MCF 10A (cell line): ENCODE results near the gene ATF7IP2. TPM values are rescaled to one million over a fixed set of nuclear protein-coding genes. Genes with fewer than 3 reads are reported as not detected.
"Not testable (repeated sequence)": the region's sequence is repeated elsewhere in the genome, so short reads cannot be mapped to it uniquely, and the experiment has no call there.

ENCODE experiments used
- BruUV-seq: library from RNA; stranded (reverse); fragments of 400-500 nt; replicated peaks from 2 replicates; lab custom pipeline; 2021; lab: Mats Ljungman, UMichigan
- CTCF ChIA-PET: fragments of 300-600 bp; sonication (Branson Sonifier 250); formaldehyde crosslinking; extraction: SDS; loops from one replicate; lab custom pipeline; 2021; ENCODE audit warnings: antibody characterized with exemption, inconsistent platforms; lab: Yijun Ruan, JAX
- POLR2A ChIA-PET: fragments of 300-600, 350-650 bp; sonication (Branson Sonifier 250); formaldehyde crosslinking; extraction: SDS; loops from one replicate; lab custom pipeline; 2020; ENCODE audit warnings: antibody characterized with exemption, inconsistent platforms; lab: Yijun Ruan, JAX
- DNase-seq: peaks from one replicate; pipeline ENCODE4 v3.0.0-alpha.2; 2018; ENCODE audit not compliant: unreplicated experiment
- H3K27ac Mint-ChIP-seq: one replicate; pipeline ENCODE4 v1.8.0; 2022; ENCODE audit warnings: mild to moderate bottlenecking, low read depth, mixed read lengths; ENCODE audit not compliant: unreplicated experiment
- H3K27me3 Mint-ChIP-seq: one replicate; pipeline ENCODE4 v1.8.0; 2022; ENCODE audit warnings: mixed read lengths; ENCODE audit not compliant: insufficient read depth, unreplicated experiment
- H3K36me3 Mint-ChIP-seq: one replicate; pipeline ENCODE4 v1.8.0; 2022; ENCODE audit warnings: mild to moderate bottlenecking, moderate library complexity, mixed read lengths; ENCODE audit not compliant: insufficient read depth, unreplicated experiment
- H3K4me1 Mint-ChIP-seq: one replicate; pipeline ENCODE4 v1.8.0; 2022; ENCODE audit warnings: mixed read lengths; ENCODE audit not compliant: insufficient read depth, unreplicated experiment
- H3K4me3 Mint-ChIP-seq: one replicate; pipeline ENCODE4 v1.8.0; 2022; ENCODE audit warnings: mild to moderate bottlenecking, moderate library complexity, mixed read lengths; ENCODE audit not compliant: unreplicated experiment
- H3K9me3 Mint-ChIP-seq: one replicate; pipeline ENCODE4 v1.8.0; 2022; ENCODE audit warnings: mixed read lengths; ENCODE audit not compliant: unreplicated experiment
- CTCF ChIP-seq: fragments of 200-600 bp; IDR thresholded peaks from one replicate; pipeline ENCODE4 v1.8.0; 2022; ENCODE audit warnings: antibody characterized with exemption, mild to moderate bottlenecking; ENCODE audit not compliant: unreplicated experiment
- intact Hi-C: fragments of 100-400 bp; cut with micrococcal nuclease; formaldehyde crosslinking; loops from 2 replicates; pipeline ENCODE4 v1.14.1; 2022
- total RNA-seq: library from RNA; stranded (reverse); gene quantifications from 2 replicates; pipeline ENCODE4 v1.2.3, GENCODE V29; 2022

The ATF7IP2 gene
- total RNA-seq, 1 experiment from 2014 or later = 6.5 TPM

GRCh38 chr16:10343124-10343760 is 42.6 kb upstream of the ATF7IP2 start:
- Mint-ChIP-seq H3K27me3 (no peaks in the 10 kb centered on the region), H3K9me3 (peaks cover 33% of the 10 kb centered on the region), H3K4me1 (peaks cover 11% of the 10 kb centered on the region), H3K36me3 (peaks cover 6% of the 10 kb centered on the region), H3K4me3 (no peak overlapping the region), H3K27ac (no peak overlapping the region)
- no TSS peak for BruUV-seq
- ChIA-PET POLR2A (interaction anchor here (1.3 to 1.7 kb wide), 2 partner anchors 9 to 43 kb away, joined by 4 to 6 read pairs; partner anchors contain the start of gene ATF7IP2), CTCF (interaction anchor here (1.0 kb wide), 2 partner anchors 25 to 172 kb away, joined by 3 read pairs; no protein-coding TSS in a partner anchor)
- DNase-seq = no peak
- TF ChIP-seq CTCF = no peak
- intact Hi-C loops = no loop called here

- H3K36me3 Mint-ChIP-seq, H3K4me3 Mint-ChIP-seq, DNase-seq, BruUV-seq, H3K27ac Mint-ChIP-seq, POLR2A ChIA-PET, H3K4me1 Mint-ChIP-seq, H3K27me3 Mint-ChIP-seq, intact Hi-C loops: not testable (repeated sequence)
- CTCF ChIA-PET = interaction anchor here (1.1 kb wide), 1 partner anchor 165 kb away, joined by 4 read pairs; no protein-coding TSS in a partner anchor
- H3K9me3 Mint-ChIP-seq = peaks cover 28% of the 10 kb centered on the region
These were observed 41.2 kb upstream of the ATF7IP2 start for GRCh38 chr16:10344699-10345098.

GRCh38 chr16:10345629-10346028 is 40.2 kb upstream of the ATF7IP2 start:
- H3K27me3 Mint-ChIP-seq = no peaks in the 10 kb centered on the region
- CTCF ChIA-PET = interaction anchor here (1.1 kb wide), 1 partner anchor 164 kb away, joined by 4 read pairs; no protein-coding TSS in a partner anchor
- DNase-seq = no peak
- TF ChIP-seq CTCF = no peak
- peaks cover 10% of the 10 kb centered on the region for H3K4me1 Mint-ChIP-seq
- H3K36me3 Mint-ChIP-seq = no peaks in the 10 kb centered on the region
- no TSS peak for BruUV-seq
- H3K4me3 Mint-ChIP-seq = no peak overlapping the region
- POLR2A ChIA-PET = no interaction called here
- intact Hi-C loops = no loop called here
- H3K27ac Mint-ChIP-seq = no peak overlapping the region
- peaks cover 19% of the 10 kb centered on the region for H3K9me3 Mint-ChIP-seq

GRCh38 chr16:10349851-10350250 is 36.0 kb upstream of the ATF7IP2 start:
- no peak for TF ChIP-seq CTCF
- no peak for DNase-seq

More at GRCh38 chr16:10349851-10350250, 36.0 kb upstream of the ATF7IP2 start:
- Mint-ChIP-seq H3K9me3 (peaks cover 6% of the 10 kb centered on the region), H3K4me1 (no peaks in the 10 kb centered on the region), H3K27ac (no peak overlapping the region), H3K27me3 (no peaks in the 10 kb centered on the region), H3K4me3 (no peak overlapping the region), H3K36me3 (no peaks in the 10 kb centered on the region)
- intact Hi-C loops = no loop called here
- BruUV-seq = no TSS peak
- ChIA-PET CTCF (interaction anchor here (1.0 kb wide), 1 partner anchor 20 kb away, joined by 5 read pairs; no protein-coding TSS in a partner anchor), POLR2A (no interaction called here)
